GM18907 (cell line): ENCODE data around the gene OR1J4.
"Not testable (repeated sequence)": the region's sequence is repeated elsewhere in the genome, so short reads cannot be mapped to it uniquely, and the experiment has no call there.

ENCODE experiments used
- ATAC-seq: cut with Tn5 transposase; IDR thresholded peaks from one replicate; pipeline ENCODE4 v1.9.1; 2021; ENCODE audit warnings: mild to moderate bottlenecking, moderate library complexity; ENCODE audit not compliant: unreplicated experiment

OR1J4 gene, protein sequence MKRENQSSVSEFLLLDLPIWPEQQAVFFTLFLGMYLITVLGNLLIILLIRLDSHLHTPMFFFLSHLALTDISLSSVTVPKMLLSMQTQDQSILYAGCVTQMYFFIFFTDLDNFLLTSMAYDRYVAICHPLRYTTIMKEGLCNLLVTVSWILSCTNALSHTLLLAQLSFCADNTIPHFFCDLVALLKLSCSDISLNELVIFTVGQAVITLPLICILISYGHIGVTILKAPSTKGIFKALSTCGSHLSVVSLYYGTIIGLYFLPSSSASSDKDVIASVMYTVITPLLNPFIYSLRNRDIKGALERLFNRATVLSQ

DNA sequence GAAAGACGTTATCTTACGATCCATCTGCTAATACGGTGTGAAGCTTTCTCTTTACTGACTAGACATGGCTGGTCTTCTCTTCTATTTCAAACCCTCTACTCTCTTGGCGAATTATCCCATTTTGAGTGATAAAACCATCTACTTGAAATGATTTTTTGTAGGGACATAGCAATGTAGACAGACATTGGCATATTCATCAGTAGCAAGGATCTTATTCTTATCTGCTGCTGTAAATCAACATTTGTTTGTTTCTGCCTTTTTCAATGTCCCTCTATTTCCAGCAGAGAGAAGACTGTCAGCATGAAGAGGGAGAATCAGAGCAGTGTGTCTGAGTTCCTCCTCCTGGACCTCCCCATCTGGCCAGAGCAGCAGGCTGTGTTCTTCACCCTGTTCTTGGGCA lies at the start of gene OR1J4:
Gene OR1J4 (plus strand): TSS at position 301 of the 400 bp plus-strand sequence. CDS start 0 bp downstream, at position 301.
- ATAC-seq, result no peak

DNA sequence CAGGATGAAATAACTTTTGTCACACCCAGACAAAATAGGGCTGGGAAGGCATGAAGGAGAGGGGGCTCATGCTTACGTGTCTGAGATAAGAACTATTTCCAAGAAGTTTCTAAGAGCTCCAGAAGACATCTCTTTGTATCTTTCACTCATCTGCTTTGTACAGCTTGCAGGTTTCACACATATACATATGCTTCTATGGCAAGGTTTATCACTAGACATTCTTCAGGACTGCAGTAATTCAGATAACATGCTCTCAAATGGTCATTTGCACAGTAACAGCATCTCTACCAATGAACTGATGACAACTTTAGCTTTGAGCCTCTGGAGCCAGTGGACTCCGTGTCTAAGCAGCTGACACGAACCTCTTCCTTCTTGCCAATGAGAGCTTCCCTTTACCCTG lies 44.4 kb upstream of the OR1J4 start:
- ATAC-seq, result no peak

DNA sequence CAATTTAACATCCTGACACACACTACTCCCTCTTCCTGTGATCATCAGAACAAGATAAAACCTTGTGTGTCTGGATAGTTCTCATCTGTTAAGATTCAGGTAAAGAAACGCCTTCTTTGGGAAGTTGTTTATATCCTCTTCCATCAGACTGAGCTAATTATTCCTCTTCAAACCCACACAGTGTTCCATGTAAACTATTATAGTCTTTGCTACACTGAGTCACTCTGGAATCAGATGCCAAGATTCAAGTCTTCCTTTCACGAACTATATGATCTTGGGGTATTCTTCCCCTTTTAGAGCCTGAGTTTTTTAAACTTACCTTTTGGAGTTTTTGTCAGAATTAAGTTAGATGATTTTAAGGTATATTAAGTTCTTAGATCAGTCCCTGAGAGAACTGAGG lies 43.2 kb upstream of the OR1J4 start:
- ATAC-seq, result no peak

DNA sequence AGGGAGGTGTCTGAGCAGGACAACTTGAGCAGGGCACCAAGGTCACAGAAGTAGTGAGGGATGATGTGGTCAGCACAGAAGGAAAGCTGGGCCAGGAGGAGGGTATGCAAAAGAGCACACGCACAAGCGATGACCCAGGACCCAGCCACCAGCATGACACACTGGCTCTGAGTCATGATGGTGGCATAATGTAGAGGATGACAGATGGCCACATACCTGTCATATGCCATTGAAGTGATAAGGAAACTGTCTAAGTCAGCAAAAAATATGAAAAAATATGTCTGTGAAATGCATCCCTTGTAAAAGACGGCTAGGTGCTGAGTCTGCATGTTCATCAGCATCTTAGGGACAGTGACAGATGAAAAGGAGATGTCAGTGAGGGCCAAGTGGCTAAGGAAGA lies 41.6 kb upstream of the OR1J4 start:
- no peak for ATAC-seq

DNA sequence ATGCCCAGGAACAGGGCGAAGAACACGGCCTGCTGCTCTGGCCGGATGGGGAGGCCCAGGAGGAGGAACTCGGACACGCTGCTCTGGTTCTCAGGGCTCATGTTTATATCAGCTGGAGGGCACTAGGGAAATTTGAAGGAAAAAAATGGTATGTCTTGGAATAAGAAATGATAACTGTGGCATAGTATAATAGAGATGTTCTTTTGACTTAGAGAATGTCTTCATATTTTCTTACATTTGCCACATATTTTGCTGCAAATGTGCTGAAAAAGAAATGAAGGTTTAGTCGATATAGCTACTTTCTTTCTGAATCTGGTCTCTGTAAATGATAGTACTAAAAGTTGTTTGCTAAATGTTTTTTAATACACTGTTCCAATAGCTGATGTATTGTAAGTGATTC lies 41.1 kb upstream of the OR1J4 start, which contains the start of gene OR1J1:
Gene OR1J1 (minus strand): TSS at position 101 of the 400 bp plus-strand sequence. CDS start 0 bp downstream, at position 101.
- no peak for ATAC-seq

DNA sequence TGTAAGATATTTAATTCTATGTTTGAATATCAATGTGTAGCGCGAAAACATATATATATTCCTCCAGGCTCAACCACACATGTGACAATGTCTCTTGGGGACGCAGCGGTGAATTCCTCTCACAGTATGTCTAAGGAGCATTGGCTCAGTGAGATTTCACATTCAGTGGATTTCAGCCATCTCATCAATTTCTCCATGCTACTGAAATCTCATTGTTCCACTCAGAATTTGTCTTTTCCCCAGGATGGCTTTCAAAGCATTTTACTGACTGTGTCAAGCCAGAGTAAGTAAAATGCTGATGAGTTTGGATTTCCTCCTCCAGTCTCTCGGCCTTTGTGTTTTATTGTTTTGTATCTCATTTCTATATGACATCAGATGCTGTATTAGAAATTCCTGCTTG lies 39.9 kb upstream of the OR1J4 start:
- no peak for ATAC-seq

DNA sequence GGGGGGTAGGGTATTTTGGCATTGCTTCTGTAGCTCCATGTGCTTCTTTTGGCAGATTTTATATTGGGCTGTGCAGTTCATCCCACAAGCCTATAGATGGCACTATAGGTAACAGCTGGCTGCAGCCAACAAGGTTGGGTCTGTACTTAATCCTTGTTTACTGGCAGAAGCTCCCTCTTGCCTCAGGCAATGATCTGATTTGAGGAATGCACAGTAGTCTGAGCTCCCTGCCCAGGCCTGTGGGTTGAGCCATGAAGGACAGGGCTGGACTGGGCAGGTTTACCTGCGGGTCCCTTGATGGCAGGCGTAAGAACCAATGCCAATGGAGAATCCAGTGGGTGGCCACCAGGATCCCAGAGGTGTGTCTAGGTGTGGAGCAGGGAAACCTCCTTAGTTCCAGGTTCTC lies 20.1 kb upstream of the OR1J4 start:
- ATAC-seq, result no peak

DNA sequence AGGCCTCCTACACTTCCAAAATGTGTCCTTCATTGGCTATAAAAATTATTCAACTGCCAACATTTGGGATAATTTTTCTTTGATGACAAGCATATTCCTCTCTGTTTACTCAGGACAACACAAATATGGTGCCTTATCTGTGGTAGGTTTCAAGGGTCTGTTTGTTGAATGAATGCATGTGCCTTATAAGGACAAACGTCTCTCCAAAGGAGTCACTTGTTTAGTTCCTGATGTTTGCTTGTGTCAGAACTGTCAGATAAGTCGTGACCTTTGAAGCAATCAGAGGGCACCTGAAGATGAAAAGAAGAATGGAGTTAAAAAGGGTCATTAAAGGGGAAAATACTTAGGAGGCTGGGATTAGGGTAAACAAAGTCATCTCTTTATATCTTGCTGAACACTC lies 12.0 kb upstream of the OR1J4 start:
- ATAC-seq, result no peak

DNA sequence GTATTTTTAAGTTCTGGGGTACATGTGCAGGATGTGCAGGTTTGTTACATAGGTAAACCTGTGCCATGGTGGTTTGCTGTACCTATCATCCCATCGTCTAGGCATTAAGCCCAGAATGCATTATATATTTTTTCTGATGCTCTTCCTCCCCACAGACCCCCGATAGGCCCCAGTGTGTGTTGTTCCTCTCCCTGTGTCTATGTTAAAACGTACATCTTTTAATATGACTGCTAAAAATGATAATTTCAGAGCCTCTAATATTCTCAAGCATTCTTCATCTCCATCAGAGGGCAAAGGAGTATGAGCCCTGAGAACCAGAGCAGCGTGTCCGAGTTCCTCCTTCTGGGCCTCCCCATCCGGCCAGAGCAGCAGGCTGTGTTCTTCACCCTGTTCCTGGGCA lies 8.4 kb upstream of the OR1J4 start, which contains the start of gene OR1J2:
Gene OR1J2 (plus strand): TSS at position 301 of the 400 bp plus-strand sequence. CDS start 0 bp downstream, at position 301.
- ATAC-seq, result no peak

DNA sequence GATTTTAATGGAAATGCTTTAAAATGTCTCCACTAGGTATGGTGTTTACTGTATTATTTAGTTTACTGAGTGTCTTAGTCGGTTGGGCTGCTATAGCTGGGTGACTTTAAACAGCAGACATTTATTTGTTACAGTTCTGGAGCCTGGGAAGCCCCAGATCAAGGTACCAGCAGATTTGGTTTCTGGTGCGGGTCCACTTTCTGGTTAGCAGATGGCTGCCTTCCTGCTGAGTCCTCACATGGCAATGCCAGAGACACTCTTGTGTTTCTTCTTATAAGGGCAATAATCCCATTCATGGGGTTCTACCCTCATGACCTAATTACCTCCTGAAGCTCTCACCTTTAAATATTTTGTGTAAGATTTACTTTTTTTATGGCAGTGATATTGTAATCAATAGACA lies 715 bp upstream of the OR1J4 start:
- ATAC-seq, result no peak

DNA sequence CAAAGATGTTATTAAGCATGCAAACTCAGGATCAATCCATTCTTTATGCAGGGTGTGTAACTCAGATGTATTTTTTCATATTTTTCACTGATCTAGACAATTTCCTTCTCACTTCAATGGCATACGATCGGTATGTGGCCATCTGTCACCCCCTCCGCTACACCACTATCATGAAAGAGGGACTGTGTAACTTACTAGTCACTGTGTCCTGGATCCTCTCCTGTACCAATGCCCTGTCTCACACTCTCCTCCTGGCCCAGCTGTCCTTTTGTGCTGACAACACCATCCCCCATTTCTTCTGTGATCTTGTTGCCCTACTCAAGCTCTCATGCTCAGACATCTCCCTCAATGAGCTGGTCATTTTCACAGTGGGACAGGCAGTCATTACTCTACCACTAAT lies 435 bp downstream of the OR1J4 start:
- no peak for ATAC-seq

DNA sequence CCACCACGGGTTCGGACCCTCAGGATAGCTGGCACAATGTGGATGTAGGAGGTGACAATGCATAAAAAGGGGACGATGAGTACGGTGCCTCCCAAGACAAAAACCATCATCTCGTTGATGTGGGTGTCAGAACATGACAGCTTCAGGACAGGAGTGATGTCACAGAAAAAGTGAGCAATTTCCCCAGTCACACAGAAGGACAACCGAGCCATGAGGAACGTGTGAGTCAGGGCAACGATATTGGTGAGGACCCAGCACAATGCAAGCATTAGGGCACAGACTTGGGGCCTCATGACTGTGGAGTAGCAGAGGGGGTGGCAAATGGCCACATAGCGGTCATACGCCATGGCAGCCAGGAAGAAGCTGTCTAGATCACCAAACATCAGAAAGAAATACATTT lies 7.7 kb downstream of the OR1J4 start:
- no peak for ATAC-seq

DNA sequence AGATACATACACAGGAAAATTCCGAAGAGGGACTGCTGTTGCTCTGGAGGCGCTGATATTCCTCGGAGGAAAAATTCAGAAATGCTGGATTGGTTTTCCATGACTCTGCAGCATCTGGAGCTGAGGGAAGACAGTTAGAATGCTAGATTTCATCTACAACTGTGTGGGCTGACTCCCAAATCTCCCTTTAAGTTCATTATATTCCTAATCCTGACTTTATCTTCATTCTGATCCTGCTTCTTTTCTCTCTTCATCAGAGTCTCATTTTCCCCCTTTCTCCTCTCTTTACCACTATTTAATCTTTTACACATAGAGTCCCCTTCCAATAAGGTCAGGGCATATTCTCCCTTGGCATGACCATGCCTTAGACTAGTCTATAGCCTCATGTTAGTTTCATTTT lies 8.3 kb downstream of the OR1J4 start, which contains the start of gene OR1N1:
Gene OR1N1 (minus strand): TSS at position 101 of the 400 bp plus-strand sequence. CDS start 0 bp downstream, at position 101.
- ATAC-seq, result no peak

DNA sequence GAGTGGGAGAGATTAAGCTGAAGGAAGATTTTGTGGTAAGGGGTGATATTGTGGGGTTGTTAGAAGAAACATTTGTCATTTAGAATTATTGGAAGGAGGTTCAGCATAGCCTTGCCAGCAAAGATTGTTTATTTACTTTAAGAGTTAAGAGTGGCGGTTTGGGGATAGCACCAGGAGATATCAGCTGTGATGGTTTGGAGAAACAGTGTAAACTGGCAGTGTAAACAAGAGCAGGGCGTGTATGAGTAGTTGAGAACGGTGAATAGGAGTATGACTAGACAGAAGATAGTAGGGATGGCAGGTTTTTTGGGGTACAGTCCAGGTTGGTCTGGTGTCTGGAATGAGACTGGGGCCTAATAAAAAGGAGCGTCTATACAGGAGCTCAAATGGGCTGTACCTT lies 12.2 kb downstream of the OR1J4 start:
- ATAC-seq, result not testable (repeated sequence)

DNA sequence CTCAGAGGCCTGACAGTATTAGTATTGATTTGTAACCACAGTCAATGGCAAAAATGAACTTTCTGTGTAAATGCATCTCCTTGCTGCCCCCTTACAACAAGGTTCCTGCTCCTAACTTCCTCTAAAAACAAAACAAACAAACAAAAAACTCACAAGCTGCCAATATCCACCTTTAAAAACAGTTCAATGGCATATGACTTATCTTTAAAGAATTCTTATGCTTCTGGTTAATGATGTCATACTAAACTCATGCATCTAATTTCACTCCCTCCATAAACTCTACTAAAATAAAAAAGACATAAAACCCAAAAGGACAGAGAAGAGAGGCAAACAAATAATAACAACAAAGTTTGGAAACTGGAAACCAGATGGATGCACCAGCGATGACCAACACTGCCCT lies 17.2 kb downstream of the OR1J4 start:
- ATAC-seq, result no peak

DNA sequence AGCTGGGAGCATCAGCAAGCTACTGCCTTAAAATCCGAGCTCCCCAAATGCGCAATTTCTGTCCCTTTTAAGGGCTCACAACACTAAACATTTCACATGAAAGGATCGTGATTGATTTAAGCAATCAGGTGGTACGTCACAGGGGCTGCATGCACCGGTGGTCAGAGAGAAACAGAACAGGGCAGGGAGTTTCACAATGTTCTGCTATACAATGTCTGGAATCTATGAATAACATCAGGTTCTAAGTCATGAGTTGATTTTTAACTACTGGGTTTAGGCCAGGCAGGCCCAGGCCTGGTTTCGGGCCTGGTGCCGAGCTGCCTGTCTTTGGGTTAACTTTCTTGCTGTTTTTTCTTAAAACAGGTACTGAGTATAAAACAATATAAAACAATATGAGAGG lies 18.1 kb downstream of the OR1J4 start:
- not testable (repeated sequence) for ATAC-seq

DNA sequence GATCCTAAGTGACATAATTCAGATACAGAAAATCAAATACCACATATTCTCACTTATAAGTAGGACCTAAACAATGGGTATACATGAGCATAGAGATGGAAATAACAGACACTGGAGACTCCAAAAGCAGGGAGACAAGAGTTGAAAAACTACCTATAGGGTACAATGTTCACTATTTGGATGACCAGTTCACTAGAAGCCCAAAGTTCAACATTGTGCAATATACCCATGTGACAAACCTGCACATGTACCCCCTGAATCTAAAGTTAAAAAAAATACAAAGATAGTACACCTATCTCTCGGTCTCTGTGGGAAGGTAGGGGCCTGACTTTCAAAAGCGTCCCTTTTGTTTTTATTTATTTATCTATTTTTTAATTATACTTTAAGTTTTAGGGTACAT lies 19.8 kb downstream of the OR1J4 start:
- ATAC-seq, result no peak

DNA sequence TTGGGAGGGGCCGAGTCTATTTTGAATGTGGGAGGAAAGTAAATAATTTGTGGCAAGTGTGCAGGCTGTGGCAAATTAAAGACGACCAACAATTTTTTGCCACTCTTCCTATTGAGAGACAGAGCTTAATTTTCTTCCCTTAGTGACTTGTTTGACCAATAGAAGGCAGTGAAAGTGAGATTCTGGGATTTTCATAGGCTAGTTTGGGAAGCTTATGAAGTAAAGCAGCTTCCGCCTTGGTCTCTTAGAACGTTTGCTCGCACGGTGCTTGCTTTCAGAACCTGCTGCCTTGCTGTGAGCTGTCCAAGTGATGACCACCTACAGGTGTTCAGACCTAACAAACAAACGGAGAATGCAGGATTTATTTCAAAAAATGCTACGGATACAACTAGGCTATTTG lies 27.3 kb downstream of the OR1J4 start:
- ATAC-seq, result no peak

DNA sequence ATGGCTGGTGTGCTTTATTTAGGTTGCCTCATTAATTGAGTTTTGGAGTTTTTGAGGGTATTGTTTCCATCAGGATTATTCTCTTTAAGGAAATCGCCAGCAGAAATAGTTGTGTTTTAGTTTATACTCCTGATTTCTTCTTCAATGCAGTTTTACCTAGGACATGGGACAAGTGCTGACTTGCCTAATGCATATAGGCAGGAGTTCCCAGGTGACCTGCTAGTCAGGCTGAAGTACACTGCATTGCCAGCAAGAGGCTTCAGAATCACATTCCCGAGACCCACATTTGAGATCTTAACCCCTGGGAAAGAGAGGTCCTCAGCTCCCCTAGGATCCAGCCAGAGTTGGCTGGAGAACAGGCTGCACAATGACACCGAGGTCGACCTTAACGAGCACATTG lies 32.4 kb downstream of the OR1J4 start:
- no peak for ATAC-seq

DNA sequence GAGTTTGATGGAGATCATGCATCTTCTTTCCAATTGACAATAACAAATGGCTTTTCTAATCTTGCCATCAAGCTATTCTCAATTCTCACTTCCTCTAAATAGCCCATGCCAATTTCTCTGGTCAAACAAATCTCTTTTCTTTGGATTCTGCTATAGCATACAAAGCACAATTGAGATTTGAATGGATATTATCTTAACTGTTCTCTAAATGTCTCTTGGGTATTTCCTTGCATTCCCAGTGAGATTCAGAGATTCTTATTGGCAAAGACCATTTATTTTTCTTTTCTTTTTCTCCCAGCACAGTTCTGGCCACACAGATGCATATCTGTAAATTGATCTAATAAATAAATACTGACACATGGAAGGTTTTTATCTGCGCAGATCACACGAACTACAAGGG lies 33.9 kb downstream of the OR1J4 start, which contains the start of gene OR1N2:
Gene OR1N2 (plus strand): TSS at position 301 of the 400 bp plus-strand sequence. CDS start 100 bp downstream, outside the sequence.
- ATAC-seq, result no peak

DNA sequence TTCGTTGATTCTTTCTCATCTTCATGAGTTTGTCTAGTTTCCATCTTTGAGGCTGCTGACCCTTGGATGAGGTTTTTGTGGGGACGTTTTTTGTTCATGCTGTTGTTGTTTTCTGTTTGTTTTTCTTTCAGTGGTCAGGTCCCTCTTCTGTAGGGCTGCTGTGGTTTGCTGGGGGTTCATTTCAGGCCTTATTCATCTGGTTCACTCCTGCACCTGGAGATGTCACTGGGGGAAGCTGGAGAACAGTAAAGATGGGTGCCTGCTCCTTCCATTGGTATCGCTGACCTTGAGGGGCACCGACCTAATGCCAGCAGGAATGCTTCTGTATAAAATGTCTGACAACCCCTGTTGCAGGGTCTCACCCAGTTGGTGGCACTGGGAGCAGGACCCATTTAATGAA lies 42.5 kb downstream of the OR1J4 start:
- ATAC-seq, result no peak

DNA sequence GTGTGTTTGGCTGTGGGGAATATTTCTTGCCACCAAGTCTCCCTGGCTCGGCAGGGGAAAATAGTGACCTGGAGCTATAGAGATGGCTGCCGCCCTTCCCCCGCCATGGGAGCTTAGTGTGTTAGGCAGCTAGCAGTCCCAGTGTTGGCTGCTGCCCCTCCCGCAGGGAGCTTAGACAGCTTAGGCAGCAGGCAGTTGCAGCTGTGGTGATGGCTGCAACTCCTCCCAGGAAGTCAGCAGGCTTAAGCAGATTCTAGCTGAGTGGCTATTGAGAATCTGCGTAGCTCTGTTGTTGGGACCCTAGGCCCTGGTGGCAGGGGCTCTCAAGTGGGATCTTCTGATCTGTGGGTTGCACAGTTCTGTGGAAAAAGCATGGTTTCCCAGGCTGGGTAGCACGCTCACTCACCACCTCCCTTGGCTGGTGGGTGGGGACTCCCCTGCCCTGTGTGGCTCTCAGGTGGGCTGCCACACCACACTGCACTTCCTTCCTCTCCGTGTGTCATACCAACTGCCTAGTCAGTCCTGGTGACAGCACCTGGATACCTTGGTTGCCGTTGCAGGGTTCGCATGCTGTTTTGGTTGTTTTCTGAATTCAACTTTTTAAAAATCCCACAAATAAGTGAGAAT lies 43.3 kb downstream of the OR1J4 start:
- ATAC-seq, result no peak
